GM21423 (cell line): ENCODE data around the gene GMNN.

Experiments
- ATAC-seq: cut with Tn5 transposase; IDR thresholded peaks from one replicate; pipeline ENCODE4 v1.9.1; 2021; ENCODE audit warnings: mild to moderate bottlenecking, moderate library complexity; ENCODE audit not compliant: unreplicated experiment

The GMNN gene

DNA sequence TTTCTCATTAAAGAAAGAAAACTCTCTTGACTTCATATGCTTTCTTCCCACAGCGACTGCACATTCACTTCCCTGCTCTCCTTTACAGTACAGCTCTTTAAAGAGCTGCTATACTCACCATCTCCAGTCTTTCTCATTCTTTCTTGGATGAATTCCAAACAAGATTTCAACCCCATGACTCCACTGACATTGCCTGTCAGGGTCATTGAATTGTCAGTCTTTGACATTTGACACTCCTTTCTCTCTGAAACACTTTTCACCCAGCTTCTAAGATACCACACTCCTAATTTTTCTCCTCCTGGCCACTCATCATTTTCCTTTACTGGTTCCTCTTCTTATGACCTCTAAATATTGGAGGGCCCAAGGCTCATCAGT is 24.8 kb downstream of the GMNN start:
- ATAC-seq: no peak

DNA sequence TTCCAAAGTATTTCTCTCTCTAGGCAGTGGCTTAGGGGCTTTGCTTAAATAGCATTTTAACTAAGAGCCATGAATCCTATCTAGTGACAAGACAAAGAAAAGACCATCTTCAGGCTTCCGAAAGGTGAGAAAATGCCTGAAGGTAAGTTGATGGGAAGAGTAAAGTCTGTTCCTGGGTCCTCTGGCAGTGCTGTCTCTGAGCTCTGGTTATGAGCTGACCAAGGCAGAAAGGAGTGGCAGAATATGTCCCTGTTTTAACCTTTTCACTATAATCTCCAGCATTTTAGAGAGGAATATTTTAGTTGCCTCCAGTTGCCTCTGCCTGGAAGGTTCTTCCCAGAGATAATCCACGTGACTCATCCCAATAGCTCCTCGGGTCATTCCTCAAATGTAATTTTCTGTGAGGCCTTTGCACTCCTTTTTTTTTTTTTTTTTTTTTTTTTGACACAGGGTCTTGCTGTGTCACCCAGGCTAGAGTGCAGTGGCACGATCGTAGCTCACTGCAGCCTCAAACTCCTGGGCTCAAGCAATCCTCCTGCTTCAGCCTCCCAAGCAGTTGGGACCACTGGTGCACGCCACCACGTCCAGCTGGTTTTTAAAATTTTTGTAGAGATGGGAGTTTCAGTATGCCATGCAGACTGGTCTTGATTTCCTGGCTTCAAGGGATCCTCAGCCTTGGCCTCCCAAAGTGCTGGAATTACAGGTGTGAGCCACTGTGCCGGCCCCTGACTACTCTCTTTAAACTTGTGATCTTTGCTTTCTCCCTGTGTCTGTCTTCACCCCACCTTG is 27.7 kb downstream of the GMNN start:
- no peak for ATAC-seq

DNA sequence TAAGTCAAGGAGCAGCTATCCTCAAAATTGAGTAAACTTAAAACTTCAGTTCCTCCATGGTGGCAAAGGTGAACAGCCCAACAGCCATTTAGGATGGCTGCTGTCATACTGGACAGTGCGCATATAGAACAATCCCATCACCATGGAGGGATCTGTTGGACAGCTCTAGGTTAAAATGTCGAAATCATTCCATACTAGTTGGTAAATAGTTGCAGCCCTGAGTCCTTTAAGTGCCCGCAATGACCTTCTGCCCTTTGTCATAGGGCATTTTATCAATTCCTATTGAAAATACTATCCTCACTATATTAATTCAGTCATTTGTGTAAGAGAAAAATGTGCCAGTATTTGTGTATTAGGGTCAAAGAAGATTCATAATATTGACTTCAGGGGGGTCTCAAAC is 32.8 kb downstream of the GMNN start:
- ATAC-seq: no peak

DNA sequence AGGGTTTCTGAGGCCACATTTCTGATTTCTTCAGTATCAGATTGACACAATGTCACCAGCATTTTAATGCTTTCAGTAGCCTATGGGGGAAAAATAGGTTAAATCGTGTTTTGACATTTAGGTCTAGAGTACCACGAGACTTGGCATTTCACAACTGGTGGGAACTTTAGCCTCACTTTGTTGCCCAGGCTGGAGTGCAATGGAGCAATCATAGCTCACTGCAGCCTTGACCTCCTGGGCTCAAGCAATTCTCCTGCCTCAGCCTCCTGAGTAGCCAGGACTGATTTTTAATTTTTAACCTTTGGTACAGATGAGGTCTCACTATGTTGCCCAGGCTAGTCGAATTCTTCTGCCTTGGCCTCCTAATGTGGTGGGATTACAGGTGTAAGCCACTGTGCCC is 35.0 kb downstream of the GMNN start:
- no peak for ATAC-seq

DNA sequence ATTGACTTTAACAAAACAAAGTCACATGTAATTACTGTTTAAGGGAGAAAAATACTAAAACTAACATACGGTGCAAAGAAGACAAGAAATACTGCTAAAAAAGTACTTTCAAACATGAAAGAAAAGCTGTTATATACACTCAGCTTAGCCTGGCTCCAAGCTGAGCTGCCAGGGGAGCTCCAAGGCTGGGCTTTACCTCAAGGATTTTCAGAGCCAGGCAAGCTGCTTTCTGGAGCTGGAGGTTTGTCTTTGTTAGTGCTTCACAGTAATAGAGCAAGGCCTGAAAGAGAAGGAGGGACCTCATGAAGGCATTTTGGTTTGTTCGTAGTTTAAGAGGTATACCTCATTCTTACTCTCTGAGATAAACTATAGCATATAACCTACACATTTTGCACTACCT is 43.6 kb downstream of the GMNN start:
- no peak for ATAC-seq

DNA sequence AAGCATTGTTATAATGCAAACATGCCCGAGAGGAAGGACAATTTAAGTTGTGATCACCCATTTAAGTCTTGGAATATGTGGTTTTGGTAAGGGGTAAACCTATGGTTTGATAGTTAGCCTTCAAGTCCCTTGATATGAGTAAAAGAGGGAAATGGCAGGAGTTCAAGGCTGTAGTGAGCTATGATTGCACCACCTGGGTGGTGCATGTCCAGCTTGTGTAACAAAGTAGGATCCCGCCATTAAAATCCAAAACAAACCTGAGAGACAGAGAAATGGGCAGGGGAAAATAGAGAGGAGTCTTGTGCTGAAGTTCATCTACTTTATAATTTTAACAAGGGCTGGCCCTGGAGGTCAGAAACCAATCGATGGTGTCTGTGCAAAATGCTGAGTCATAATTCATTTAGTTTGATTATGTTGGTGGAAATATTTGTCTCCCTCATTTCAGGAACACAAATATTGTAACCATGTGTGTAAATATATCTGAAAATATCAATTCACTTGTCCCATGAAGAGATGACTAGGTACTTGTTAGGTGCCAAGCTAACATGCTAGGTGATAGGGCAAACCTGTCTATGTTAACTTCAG is 47.2 kb downstream of the GMNN start:
- no peak for ATAC-seq

DNA sequence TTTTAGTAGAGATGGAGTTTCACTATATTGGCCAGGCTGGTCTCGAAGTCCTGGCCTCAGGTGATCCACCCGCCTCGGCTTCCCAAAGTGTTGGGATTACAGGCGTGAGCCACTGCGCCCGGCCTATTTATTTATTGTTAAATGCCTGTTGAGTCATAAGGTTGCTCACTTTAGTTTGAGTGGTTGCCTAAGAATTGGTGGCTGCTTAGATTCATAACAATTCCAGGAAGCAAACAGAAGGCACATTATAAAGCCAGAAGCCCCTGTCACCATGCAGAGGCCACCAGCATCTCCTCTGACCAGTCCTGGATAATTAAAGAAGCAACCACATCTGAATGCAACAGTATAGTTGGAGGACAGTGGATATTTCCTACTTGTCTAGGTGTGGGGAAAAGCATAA is 48.0 kb downstream of the GMNN start:
- ATAC-seq: no peak

DNA sequence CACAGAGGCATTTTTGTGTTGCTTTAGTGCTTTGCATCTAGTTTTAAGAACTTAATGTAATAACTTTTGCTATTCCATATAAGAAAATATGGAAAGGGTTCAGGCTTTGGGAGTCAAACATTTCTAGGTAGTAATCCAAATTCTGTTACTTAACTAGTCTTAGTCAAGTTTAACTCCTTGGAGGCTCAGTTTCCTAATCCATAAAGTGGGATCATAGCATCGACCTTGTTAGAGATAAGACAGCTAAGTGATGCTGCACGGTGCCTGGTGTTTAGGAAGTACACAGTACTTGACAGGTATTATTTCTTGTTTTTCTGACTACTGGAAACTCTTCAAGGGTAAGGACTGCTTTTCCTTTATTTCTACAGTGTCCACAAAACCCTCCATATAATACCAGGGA is 48.4 kb downstream of the GMNN start:
- ATAC-seq: no peak

DNA sequence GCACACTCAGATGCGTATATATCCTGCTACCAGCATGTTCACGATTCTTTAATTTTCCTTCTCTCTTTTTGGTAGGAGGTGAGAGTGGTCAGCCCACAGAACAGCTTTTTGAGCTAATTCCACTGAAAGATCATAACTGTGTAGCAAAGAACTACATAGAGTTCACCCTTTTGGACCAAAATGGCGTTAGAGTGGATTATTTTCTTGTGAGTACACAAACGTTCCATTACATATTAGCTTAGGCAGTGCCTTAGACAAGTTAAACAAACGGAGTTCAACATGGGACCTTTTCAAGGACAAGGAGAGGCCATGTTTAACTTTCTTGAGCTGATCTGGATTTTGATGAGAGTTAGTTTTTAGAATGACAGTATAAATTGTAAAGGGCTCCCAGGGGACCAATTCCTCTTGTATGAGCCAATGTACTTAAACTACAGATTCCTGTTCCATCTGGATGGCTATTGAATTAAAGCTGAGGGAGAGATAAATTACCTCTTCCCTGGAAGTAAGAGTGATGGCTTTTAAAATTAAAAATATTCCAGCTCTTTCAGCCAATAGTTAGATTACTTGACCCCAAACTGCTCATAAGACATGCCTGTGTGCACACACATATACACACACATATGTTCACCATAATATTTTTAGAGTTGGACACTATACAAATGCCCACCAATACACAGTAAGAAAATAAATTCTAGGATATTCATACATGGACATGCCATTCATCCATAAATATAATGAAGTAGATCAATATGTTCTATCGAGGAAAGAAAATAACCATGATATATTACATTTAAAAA is 49.6 kb downstream of the GMNN start:
- no peak for ATAC-seq

DNA sequence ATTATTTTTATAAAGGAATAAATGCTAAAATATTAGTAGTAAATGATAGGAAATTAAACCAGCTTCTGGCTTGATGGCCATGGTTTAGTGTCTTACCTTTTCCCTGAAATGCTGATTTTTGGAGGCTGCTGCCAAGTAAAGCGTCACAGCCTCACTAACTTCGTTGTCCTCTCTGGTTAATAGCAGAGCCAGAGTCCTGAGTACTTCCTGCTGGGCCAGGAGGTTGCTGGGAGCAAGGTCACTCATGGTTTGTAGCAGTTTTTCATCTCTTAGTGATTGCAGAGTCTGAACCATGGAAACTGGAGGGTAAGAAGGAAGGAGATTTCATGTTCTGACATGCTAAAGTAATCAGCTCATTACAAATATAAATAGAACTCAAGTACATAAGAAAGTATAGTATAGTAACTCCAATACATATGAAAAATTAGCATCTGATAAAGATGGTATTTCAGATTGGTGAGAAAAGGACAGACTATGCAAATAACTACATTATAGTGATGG is 50.4 kb downstream of the GMNN start:
- ATAC-seq: no peak

DNA sequence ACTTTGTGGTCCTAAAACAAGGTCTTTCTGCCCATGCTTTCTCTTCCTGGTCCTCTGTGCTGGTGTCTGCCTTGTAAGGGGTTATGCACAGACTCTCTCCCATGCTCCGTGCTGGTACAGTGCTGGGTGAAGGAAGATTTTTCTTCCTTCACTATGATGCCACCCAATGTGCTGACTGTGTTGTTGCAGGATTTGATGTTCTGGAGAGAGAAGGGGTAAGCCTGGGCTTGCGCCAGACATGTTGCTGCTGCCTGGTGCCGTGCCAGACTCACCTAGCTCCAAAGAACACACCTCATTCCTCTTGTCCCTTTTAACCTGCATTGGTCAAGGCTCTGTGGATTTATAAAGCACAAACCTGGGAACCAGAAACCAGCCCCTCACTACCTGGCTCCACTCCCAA is 52.4 kb downstream of the GMNN start:
- no peak for ATAC-seq

DNA sequence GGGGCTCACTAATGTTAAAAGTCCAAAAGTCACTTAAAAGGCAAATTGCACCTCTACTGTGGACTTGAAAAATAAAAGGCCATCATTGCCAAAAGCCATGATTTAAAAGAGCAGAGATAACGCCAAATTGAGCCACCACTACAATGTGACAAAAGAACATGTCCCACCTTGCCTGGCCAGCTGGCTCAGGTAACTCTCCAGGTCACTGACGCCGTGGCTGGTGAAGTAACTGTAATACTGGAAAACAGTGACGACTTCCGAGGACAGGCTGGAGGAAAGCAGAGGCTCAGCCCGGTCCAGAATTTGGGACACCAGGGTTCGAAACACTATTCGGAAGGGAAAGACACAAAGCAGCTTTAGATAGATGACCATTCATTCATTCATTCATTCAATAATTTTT is 53.2 kb downstream of the GMNN start:
- ATAC-seq: no peak

DNA sequence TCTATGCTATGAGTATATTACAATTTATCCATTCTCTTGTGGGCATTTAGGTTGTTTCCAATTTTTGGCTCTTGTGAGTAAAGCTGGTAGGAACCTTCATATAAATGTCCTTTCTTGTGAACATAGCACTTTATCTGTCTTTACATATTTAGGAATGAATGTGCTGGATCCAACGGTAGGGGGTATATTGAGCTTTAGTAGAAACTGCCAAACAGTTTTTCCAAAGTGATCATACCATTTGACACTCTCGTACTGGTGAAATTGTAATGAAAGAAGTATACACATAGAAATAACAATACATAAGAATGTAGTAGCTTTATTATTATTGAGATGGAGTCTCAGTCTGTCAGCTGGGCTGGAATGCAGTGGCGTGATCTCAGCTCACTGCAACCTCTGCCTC is 54.9 kb downstream of the GMNN start:
- no peak for ATAC-seq

DNA sequence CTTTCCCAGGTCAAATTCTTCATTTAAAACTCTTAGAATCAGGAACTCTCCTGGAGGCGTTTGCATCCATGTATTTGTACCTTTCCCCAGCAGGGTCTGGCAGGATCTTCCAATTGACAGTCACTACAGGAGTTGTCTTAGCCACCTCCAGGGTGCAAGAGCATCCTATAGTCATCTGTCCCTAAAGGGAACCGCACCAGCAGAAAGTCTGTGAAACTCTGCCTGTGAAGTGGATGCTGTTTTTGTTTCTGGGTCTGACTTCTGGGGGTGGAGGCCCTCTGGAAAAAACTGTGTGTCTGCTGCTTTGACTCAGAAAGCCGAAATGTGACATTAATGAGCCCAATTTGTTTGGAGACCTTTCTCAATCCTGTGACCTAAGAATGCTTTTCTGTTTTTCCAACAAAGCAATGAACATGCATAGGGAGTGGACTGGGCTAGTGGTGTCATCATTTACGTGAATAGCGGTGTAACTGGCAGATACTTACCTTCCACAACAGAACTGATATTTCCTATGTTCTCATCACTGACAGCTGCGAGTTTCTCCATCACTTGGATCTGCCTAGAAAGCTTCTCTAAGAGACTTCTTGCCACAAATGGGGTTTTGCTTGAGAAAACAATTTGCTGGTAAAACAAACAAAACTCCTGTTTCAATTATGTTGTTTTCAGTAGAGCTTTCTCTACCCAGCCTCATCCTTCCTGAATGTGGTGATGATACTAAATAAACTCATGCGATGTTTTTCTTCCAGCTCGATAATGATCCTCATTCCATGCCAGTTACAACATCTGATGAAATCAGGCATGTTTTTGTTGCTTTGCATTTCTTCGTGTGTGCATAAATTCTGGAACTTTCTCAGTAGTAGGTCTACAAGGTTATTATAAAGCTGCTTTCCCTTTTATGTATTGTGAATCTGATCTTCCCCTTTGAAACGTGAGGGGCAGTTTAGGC is 57.3 kb downstream of the GMNN start:
- ATAC-seq: no peak

DNA sequence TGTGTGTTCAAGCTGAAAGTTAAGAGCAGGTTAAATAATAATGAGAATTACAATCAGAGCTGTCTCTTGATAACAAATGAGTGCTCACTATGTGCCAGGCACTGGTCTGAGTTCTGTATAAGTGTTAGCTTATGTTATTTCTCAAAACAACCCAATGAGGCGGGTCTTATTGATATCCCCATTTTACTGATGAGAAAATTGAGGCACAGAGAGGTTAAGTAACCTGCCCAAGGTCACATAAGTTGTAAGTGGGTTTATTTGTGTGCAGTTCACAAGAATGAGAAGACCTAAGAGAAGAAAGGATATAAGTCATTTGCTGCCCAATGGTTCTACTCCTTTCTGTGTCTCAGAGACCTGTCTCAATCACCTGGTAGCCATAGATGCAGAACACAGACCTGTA is 58.1 kb downstream of the GMNN start:
- no peak for ATAC-seq

DNA sequence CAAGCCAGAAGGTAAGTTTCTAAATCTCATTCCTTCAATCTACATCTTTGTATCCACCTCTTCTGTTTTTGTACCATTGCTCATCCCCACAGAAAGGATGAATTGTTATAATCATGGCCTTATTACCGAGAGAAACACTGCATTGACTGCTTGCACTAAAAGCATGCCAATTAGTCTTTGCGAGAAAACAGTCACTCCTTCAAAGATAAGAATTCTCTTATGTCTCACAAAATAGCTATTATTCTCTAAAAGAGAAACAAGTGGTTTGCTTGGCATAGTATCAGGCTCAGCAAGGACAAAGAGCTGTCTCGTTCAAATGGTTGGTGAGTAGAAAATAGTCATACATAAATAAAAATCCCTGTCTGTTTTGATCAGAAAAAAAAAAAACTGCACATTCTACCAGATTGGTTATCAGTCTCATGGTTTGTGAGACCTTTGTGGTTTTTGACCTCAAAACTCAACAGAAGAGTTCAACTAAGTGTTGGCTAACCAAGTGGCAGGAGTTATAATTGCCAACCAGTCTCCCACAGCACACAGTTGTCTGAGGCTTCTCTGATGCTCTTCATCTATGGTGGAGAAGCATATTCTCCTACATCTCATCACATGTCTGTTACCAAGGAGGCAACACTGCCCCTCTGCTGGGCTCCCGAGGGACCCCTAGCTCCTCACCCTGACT is 59.1 kb downstream of the GMNN start:
- ATAC-seq: no peak
